Measurements from ENCODE around the gene EIF2AK2.

The EIF2AK2 gene

DNA sequence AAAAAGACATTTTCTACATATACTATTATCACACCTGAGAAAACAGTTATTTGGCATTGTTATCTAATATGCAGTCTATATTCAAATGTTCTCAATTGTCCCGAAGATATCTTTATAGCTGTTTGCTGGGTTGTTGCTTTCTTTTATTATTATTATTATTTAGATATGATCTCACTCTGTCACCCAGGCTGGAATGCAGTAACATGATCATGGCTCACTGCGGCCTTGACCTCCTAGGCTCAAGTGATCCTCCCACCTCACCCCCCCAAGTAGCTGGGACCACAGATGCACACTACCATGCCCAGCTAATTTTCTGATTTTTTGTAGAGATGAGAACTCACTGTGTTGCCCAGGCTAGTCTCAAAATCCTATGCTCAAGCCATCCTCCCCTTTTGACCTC lies 52.6 kb downstream of the EIF2AK2 start:
- TF ChIP-seq, protein P1, sequence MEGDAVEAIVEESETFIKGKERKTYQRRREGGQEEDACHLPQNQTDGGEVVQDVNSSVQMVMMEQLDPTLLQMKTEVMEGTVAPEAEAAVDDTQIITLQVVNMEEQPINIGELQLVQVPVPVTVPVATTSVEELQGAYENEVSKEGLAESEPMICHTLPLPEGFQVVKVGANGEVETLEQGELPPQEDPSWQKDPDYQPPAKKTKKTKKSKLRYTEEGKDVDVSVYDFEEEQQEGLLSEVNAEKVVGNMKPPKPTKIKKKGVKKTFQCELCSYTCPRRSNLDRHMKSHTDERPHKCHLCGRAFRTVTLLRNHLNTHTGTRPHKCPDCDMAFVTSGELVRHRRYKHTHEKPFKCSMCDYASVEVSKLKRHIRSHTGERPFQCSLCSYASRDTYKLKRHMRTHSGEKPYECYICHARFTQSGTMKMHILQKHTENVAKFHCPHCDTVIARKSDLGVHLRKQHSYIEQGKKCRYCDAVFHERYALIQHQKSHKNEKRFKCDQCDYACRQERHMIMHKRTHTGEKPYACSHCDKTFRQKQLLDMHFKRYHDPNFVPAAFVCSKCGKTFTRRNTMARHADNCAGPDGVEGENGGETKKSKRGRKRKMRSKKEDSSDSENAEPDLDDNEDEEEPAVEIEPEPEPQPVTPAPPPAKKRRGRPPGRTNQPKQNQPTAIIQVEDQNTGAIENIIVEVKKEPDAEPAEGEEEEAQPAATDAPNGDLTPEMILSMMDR (IDR thresholded peaks at IDR 0.05; ENCODE audit: low read length) = no peak
- TF ChIP-seq EZH2 (optimal IDR thresholded peaks at IDR 0.05; ENCODE audit: low read depth, low read length) (no peak), EZH2phosphoT487 (IDR thresholded peaks at IDR 0.05; ENCODE audit: low read length) (no peak)
- Histone ChIP-seq H3F3A (ENCODE audit: insufficient read depth, low read length) (no peaks in the 10 kb centered on the region), H3K27me3 (replicated peaks; ENCODE audit: insufficient read depth, low read length) (no peaks in the 10 kb centered on the region), H3K4me2 (ENCODE audit: low read depth, low read length) (no peak overlapping the region), H3K9me2 (replicated peaks; ENCODE audit: insufficient read depth, low read length) (no peaks in the 10 kb centered on the region), H3K79me2 (ENCODE audit: low read length) (no peaks in the 10 kb centered on the region), H3K4me1 (ENCODE audit: low read length) (no peaks in the 10 kb centered on the region), H3K4me3 (ENCODE audit: low read length) (no peak overlapping the region), H3K27ac (ENCODE audit: low read length) (no peak overlapping the region), H4K20me1 (ENCODE audit: insufficient read depth, low read length) (no peaks in the 10 kb centered on the region), H3K9me3 (replicated peaks; ENCODE audit: insufficient read depth, low read length) (no peaks in the 10 kb centered on the region), H2AFZ (ENCODE audit: low read length) (no peak overlapping the region), H3K36me3 (replicated peaks; ENCODE audit: insufficient read depth, low read length) (peaks cover 4% of the 10 kb centered on the region; the same call in 1 of the 2 replicates), H3K9ac (ENCODE audit: low read length) (no peak overlapping the region)
- DNase-seq = no peak

DNA sequence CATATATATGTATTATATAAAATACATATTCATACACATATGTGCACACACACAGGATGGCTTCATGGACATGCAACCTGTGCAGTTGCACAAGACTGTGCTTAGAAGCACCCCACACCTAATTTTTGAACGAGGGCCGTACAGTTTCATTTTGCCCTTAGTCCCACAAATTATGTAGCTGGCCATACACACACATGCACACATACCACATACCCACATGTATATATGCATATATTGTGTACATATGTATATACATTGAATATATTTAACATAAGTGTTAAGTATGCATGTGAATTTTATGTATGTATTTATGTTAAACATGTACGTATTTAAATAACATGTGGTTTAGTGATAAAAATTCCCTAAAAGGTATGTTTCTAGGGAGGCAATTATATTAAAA lies 54.2 kb downstream of the EIF2AK2 start:
- no peak overlapping the region for H3K4me2 ChIP-seq (ENCODE audit: low read depth, low read length)
- H3K4me3 ChIP-seq (ENCODE audit: low read length) = no peak overlapping the region
- no peaks in the 10 kb centered on the region for H3K79me2 ChIP-seq (ENCODE audit: low read length)
- H3K9me3 ChIP-seq (replicated peaks; ENCODE audit: insufficient read depth, low read length) = no peaks in the 10 kb centered on the region
- no peaks in the 10 kb centered on the region for H3F3A ChIP-seq (ENCODE audit: insufficient read depth, low read length)
- no peaks in the 10 kb centered on the region for H4K20me1 ChIP-seq (ENCODE audit: insufficient read depth, low read length)
- TF ChIP-seq, protein P1 (IDR thresholded peaks at IDR 0.05; ENCODE audit: low read length) = no peak
- no peak for TF ChIP-seq EZH2phosphoT487 (IDR thresholded peaks at IDR 0.05; ENCODE audit: low read length)
- no peak for TF ChIP-seq EZH2 (optimal IDR thresholded peaks at IDR 0.05; ENCODE audit: low read depth, low read length)
- DNase-seq = no peak
- no peaks in the 10 kb centered on the region for H3K9me2 ChIP-seq (replicated peaks; ENCODE audit: insufficient read depth, low read length)
- no peak overlapping the region for H3K9ac ChIP-seq (ENCODE audit: low read length)
- H3K27ac ChIP-seq (ENCODE audit: low read length) = no peak overlapping the region
- H3K36me3 ChIP-seq (replicated peaks; ENCODE audit: insufficient read depth, low read length) = peaks cover 4% of the 10 kb centered on the region; the same call in 1 of the 2 replicates
- H3K27me3 ChIP-seq (replicated peaks; ENCODE audit: insufficient read depth, low read length) = no peaks in the 10 kb centered on the region
- H2AFZ ChIP-seq (ENCODE audit: low read length) = no peak overlapping the region
- peaks cover 7% of the 10 kb centered on the region for H3K4me1 ChIP-seq (ENCODE audit: low read length)

DNA sequence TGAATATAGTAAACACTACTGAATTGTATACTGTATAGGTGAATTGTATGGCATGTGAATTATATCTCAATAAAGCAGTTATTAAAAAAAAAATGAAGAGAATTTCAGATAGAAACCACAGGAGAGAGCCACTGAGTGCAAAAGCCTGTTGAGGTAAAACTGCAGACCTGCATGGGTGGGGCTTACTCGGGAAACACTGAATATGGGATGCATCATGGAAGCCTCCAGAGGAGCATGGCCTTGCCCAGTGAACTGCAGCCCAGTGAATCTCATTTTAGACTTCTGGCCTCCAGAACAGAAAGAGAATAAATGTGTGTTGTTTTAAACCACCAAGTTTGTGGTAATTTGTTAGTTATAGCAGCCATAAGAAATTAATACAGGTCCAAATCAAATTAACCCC lies 56.7 kb downstream of the EIF2AK2 start:
- TF ChIP-seq, protein P1 (IDR thresholded peaks at IDR 0.05; ENCODE audit: low read length) = no peak
- TF ChIP-seq EZH2 (optimal IDR thresholded peaks at IDR 0.05; ENCODE audit: low read depth, low read length) = no peak
- no peak for TF ChIP-seq EZH2phosphoT487 (IDR thresholded peaks at IDR 0.05; ENCODE audit: low read length)
- Histone ChIP-seq H3K4me3 (ENCODE audit: low read length) (no peak overlapping the region), H3K79me2 (ENCODE audit: low read length) (no peaks in the 10 kb centered on the region), H3F3A (ENCODE audit: insufficient read depth, low read length) (no peaks in the 10 kb centered on the region), H3K27me3 (replicated peaks; ENCODE audit: insufficient read depth, low read length) (no peaks in the 10 kb centered on the region), H3K9me3 (replicated peaks; ENCODE audit: insufficient read depth, low read length) (no peaks in the 10 kb centered on the region), H3K27ac (ENCODE audit: low read length) (no peak overlapping the region), H3K36me3 (replicated peaks; ENCODE audit: insufficient read depth, low read length) (peaks cover 5% of the 10 kb centered on the region), H4K20me1 (ENCODE audit: insufficient read depth, low read length) (no peaks in the 10 kb centered on the region), H2AFZ (ENCODE audit: low read length) (no peak overlapping the region), H3K4me1 (ENCODE audit: low read length) (peaks cover 7% of the 10 kb centered on the region), H3K9me2 (replicated peaks; ENCODE audit: insufficient read depth, low read length) (no peaks in the 10 kb centered on the region), H3K9ac (ENCODE audit: low read length) (no peak overlapping the region), H3K4me2 (ENCODE audit: low read depth, low read length) (no peak overlapping the region)
- DNase-seq = no peak

Data from MM.1S (cell line).